Midbrain (tissue), 1 donor: Measurements from ENCODE around the gene LZTR1.

Experiments used
- DNase-seq: peaks from one replicate; lab custom pipeline; 2025; lab: John Stamatoyannopoulos, UW

LZTR1 gene

GRCh38 chr22:20951151-20951931, 30.8 kb upstream of the LZTR1 start:
- DNase-seq, result no peak

- DNase-seq, result no peak
Measured at GRCh38 chr22:20951932-20952380, 30.1 kb upstream of the LZTR1 start.

DNA sequence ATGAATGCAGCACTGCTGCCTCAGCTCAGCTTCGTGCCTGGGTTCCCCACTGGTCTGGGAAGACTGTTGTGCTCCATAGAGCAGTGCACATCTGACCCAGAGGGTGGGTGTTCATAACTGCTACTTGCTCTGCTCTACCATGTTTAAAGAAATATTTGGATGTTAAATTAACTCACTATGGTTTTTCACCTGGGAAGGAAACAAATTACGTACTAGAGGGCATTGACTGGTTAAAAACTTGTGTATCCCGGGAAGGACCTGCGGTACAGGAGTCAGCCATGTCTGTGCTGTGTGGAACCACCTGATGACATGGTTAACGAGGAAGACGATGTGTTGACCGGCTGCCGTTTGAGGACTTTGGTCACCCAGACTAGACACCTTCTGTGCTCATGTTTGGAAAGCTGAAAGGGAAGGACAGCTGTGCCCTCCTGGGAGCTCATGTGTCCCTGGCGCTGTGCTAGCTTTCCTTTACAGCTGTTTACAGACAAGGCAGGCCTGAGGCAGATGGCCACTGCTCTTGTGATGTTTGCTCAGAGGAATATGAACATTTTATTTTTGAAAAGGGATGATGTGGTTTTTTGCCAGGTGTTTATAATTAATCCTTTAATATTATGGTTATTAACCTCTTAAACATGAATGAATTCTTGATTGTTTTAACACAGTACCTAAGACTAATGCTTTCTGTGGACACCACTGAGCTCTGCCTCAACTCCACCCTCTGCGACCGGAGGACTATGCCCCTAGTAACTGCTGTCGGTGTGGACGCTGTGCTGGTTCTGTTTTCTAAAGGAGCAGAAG, 29.4 kb upstream of the LZTR1 start:
- DNase-seq, result no peak

DNA sequence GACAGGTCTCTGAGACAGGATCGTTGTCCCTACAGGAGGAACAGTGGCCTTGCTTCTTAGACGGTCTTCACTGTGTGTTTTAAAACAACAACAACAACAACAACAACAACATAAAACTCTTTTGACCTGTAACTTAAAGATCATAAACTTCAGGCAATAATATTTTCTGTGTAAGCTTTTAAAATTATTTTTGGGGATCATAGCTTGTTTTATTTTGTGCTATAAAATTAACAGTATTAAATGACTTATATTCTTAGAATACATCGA, 28.8 kb upstream of the LZTR1 start:
- DNase-seq, result no peak

DNA sequence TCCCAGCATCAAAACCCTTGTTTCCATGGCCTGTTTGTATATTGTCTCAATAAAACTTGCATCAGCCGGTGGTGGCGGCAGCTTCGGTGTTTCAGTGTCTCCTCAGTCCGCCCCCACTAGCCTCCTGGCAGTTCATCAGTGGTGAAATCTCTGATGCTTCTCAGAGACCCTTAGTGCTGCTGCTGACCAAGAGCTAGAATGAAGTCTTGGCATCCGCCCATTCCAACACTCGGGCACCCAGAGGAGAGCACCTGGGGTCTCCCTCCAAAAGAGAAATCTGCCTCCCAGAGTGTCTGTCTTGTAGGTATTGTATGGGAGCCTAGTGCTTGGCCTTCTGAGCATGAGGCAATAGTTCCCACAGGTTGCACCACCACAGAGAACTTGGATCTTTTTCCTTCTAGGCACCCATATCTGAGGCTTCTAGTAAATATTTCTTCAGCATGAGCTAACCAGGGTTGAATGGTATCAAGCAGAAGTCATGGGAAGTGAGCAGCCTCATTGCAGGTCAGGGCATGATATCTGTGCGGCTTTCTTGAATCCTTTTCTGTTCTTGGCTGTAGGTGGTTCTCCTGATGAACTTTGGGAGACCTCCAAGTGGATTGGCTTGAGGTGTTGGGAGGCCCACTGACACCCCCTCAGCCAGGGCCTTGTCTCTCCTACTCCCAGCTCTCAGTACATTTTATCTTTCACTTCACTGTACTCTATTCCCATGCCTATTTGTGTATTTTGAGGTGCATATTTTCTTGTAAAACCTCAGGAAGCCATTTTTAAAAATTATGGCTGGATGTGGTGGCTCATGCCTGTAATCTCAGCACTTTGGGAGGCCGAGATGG, 28.2 kb upstream of the LZTR1 start:
- no peak for DNase-seq

GRCh38 chr22:20955548-20955947, 26.5 kb upstream of the LZTR1 start:
- no peak for DNase-seq

GRCh38 chr22:20956258-20957101, 25.6 kb upstream of the LZTR1 start:
- DNase-seq, result no peak

DNA sequence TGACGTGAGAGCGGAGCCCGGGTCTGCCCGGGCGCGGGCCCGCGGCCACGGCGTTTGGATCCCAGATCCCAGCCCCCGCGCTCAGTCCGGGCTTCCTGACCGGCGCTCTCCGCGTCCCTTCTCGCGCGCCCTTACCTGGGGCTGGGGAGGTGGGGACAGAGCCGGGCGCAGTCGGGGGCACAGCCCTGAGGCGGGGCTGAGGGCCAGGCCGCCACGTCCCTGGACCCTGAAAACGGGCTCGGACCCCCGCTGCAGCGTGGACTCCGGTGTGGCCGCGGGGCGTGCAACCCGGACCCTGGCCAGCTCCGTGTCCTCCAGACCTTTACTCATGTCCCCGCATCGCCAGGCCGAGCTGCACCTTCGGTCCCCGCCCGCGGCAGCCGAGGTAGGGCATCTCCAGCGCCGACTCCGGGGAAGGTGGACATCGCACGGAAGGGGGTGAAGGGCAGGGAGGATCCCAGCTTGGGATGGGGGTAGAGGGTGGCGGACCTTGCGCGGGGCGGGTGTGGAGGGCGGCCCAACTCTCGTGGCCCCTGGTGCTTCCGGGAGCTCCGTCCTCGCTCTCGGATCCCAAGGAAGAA, 24.9 kb upstream of the LZTR1 start:
- no peak for DNase-seq

- DNase-seq, result peak; percentile 10
Measured at GRCh38 chr22:20957683-20958431, 24.2 kb upstream of the LZTR1 start.

DNA sequence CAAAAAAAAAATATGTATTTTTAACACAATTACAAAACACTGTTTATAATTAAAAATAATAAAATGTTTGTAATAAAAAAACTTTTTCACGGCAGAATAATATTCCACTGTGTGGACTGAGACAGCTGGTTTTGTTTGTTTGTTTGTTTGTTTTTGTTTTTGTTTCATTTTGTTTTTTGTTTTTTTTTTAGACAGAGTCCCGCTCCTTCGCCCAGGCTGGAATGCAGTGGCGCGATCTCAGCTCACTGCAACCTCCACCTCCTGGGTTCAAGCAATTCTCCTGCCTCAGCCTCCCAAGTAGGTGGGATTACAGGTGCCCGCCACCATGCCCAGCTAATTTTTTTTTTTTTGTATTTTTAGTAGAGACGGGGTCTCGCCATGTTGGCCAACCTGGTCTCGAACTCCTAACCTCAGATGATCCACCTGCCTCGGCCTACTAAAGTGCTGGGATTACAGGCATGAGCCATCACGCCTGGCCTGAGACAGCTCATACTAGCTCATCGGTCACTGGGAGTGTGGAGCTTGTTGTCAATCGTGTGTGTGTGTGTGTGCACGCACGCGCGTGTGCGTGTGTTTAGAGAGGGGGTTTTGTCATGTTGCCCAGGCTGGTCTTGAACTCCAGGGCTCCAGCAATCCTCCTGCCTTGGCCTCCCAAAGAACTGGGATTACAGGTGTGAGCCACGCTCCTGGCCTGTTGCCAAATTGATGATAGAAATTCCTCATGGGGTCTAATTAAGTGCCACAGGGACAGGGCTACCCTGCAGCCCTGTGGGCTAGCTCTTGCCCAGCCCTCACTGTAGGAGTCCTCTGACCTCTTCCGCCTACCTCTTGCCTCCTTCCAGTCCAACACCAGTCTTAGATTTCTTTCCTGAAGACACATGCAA, 22.3 kb upstream of the LZTR1 start:
- DNase-seq, result no peak

GRCh38 chr22:20960609-20961008, 21.5 kb upstream of the LZTR1 start:
- DNase-seq, result no peak

GRCh38 chr22:20962491-20962945, 19.6 kb upstream of the LZTR1 start:
- no peak for DNase-seq

- no peak for DNase-seq
Measured at GRCh38 chr22:20963201-20964052, 18.7 kb upstream of the LZTR1 start.

DNA sequence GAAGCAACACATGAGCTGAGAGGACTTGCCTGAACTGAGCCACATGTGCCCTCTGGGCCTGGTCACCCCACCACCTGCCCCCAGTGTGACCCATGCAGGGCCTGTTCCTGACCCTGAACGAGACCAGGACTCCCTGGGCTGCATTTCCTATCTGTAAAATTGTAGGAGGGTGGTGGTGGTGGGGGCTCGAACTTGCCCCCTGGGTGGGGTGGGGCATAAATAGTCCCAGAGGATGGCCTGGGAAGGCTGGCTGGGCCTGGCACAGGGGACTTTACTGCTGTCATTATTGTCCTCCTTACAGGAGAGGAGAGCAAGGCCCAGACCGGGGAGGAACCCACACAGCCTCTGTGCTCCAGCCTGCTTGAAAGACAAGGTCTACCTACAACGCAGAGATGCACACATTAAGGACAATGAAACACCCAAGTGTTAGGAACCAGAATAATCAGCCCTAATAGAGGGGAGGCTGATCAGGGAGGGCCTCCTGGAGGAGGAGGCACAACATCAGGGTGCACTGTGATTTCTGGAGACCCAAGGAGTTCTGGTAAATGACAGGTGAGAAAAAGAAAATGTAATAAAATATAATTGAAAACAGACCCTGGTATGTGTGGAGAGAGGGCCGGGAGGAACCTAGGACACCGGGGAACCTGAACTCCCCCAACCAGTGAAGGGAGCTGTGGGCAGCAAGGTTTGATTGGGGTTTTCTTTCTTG, 17.9 kb upstream of the LZTR1 start:
- no peak for DNase-seq

- no peak for DNase-seq
Measured at GRCh38 chr22:20964799-20965103, 17.3 kb upstream of the LZTR1 start.

- no peak for DNase-seq
Measured at GRCh38 chr22:20965104-20965887, 16.8 kb upstream of the LZTR1 start.
